ENCODE results near the gene UBE3D. TPM values are rescaled to one million over a fixed set of nuclear protein-coding genes. Genes with fewer than 3 reads are reported as not detected.

The UBE3D gene
- total and polyA plus RNA-seq, 4 experiments from 2014 or later, result 4.3 to 7.3 (median 6.0) TPM

- intact Hi-C loops (cut with micrococcal nuclease), result no loop called here
- Mint-ChIP-seq H3K4me1 (no peaks in the 10 kb centered on the region), H3K9me3 (no peaks in the 10 kb centered on the region), H3K4me3 (no peak overlapping the region), H3K27ac (no peak overlapping the region), H3K27me3 (peaks cover 0 to 4% of the 10 kb centered on the region in 2 donors), H3K36me3 (no peaks in the 10 kb centered on the region)
- Histone ChIP-seq H3K36me3 (ENCODE audit: insufficient read depth, low read length) (no peaks in the 10 kb centered on the region), H3K27ac (ENCODE audit: low read depth, low read length) (no peak overlapping the region), H3K27me3 (ENCODE audit: insufficient read depth, low read length) (no peaks in the 10 kb centered on the region), H3K4me3 (ENCODE audit: low read length in 2 of 2) (no peak overlapping the region), H3K4me1 (ENCODE audit: insufficient read depth, low read length) (no peaks in the 10 kb centered on the region), H3K9me3 (ENCODE audit: control insufficient read depth in 1 of 2, low read length in 2 of 2) (no peaks in the 10 kb centered on the region)
- CTCF ChIA-PET (ENCODE audit: partially characterized antibody), result no interaction called here
- POLR2A ChIA-PET (ENCODE audit: partially characterized antibody), result no interaction called here
- no peak for DNase-seq
Observed at GRCh38 chr6:82874867-82875266, 190.8 kb downstream of the UBE3D start.

GRCh38 chr6:82872185-82872584, 193.5 kb downstream of the UBE3D start:
- no peak overlapping the region for H3K4me3 ChIP-seq (ENCODE audit: low read length in 2 of 2)
- no peak for DNase-seq
- intact Hi-C loops (cut with micrococcal nuclease), result no loop called here
- no peaks in the 10 kb centered on the region for H3K9me3 ChIP-seq (ENCODE audit: control insufficient read depth in 1 of 2, low read length in 2 of 2)
- Mint-ChIP-seq H3K27ac (no peak overlapping the region), H3K9me3 (no peaks in the 10 kb centered on the region), H3K4me1 (no peaks in the 10 kb centered on the region), H3K4me3 (no peak overlapping the region), H3K36me3 (no peaks in the 10 kb centered on the region), H3K27me3 (peaks cover 0 to 4% of the 10 kb centered on the region in 2 donors)
- no peaks in the 10 kb centered on the region for H3K36me3 ChIP-seq (ENCODE audit: insufficient read depth, low read length)
- H3K27ac ChIP-seq (ENCODE audit: low read depth, low read length), result no peak overlapping the region
- CTCF ChIA-PET (ENCODE audit: partially characterized antibody), result no interaction called here
- no peaks in the 10 kb centered on the region for H3K4me1 ChIP-seq (ENCODE audit: insufficient read depth, low read length)
- H3K27me3 ChIP-seq (ENCODE audit: insufficient read depth, low read length), result no peaks in the 10 kb centered on the region
- POLR2A ChIA-PET (ENCODE audit: partially characterized antibody), result no interaction called here

GRCh38 chr6:82870582-82871172, 195.0 kb downstream of the UBE3D start:
- no peak overlapping the region for H3K4me3 Mint-ChIP-seq
- no peak for DNase-seq
- no peak overlapping the region for H3K4me3 ChIP-seq (ENCODE audit: low read length in 2 of 2)
- H3K9me3 Mint-ChIP-seq, result peaks cover 0 to 2% (median 0%) of the 10 kb centered on the region in 8 donors
- peaks cover 0 to 4% of the 10 kb centered on the region in 2 donors for H3K27me3 Mint-ChIP-seq
- POLR2A ChIA-PET (ENCODE audit: partially characterized antibody), result no interaction called here
- no peaks in the 10 kb centered on the region for H3K27me3 ChIP-seq (ENCODE audit: insufficient read depth, low read length)
- H3K36me3 Mint-ChIP-seq, result no peaks in the 10 kb centered on the region
- no peaks in the 10 kb centered on the region for H3K9me3 ChIP-seq (ENCODE audit: control insufficient read depth in 1 of 2, low read length in 2 of 2)
- H3K4me1 Mint-ChIP-seq, result no peaks in the 10 kb centered on the region
- no peaks in the 10 kb centered on the region for H3K36me3 ChIP-seq (ENCODE audit: insufficient read depth, low read length)
- no peak overlapping the region for H3K27ac ChIP-seq (ENCODE audit: low read depth, low read length)
- no peaks in the 10 kb centered on the region for H3K4me1 ChIP-seq (ENCODE audit: insufficient read depth, low read length)
- intact Hi-C loops (cut with micrococcal nuclease), result no loop called here
- no peak overlapping the region for H3K27ac Mint-ChIP-seq
- CTCF ChIA-PET (ENCODE audit: partially characterized antibody), result no interaction called here

GRCh38 chr6:82869493-82869892, 196.1 kb downstream of the UBE3D start:
- Histone ChIP-seq H3K4me3 (ENCODE audit: low read length in 2 of 2) (no peak overlapping the region), H3K9me3 (ENCODE audit: control insufficient read depth in 1 of 2, low read length in 2 of 2) (no peaks in the 10 kb centered on the region), H3K27ac (ENCODE audit: low read depth, low read length) (no peak overlapping the region), H3K36me3 (ENCODE audit: insufficient read depth, low read length) (no peaks in the 10 kb centered on the region), H3K4me1 (ENCODE audit: insufficient read depth, low read length) (no peaks in the 10 kb centered on the region), H3K27me3 (ENCODE audit: insufficient read depth, low read length) (no peaks in the 10 kb centered on the region)
- intact Hi-C loops (cut with micrococcal nuclease), result no loop called here
- no peak overlapping the region for H3K27ac Mint-ChIP-seq
- H3K4me1 Mint-ChIP-seq, result no peaks in the 10 kb centered on the region
- no peaks in the 10 kb centered on the region for H3K27me3 Mint-ChIP-seq
- ChIA-PET POLR2A (ENCODE audit: partially characterized antibody) (no interaction called here), CTCF (ENCODE audit: partially characterized antibody) (no interaction called here)
- H3K4me3 Mint-ChIP-seq, result no peak overlapping the region
- no peak for DNase-seq
- no peaks in the 10 kb centered on the region for H3K36me3 Mint-ChIP-seq
- H3K9me3 Mint-ChIP-seq, result peaks cover 0 to 2% (median 0%) of the 10 kb centered on the region in 8 donors

- no peaks in the 10 kb centered on the region for H3K4me1 Mint-ChIP-seq
- H3K27ac ChIP-seq (ENCODE audit: low read depth, low read length), result no peak overlapping the region
- H3K4me3 Mint-ChIP-seq, result no peak overlapping the region
- H3K27me3 Mint-ChIP-seq, result no peaks in the 10 kb centered on the region
- H3K9me3 Mint-ChIP-seq, result peaks cover 0 to 3% (median 0%) of the 10 kb centered on the region in 8 donors
- H3K4me3 ChIP-seq (ENCODE audit: low read length in 2 of 2), result no peak overlapping the region
- ChIA-PET CTCF (ENCODE audit: partially characterized antibody) (no interaction called here), POLR2A (ENCODE audit: partially characterized antibody) (no interaction called here)
- no peaks in the 10 kb centered on the region for H3K36me3 ChIP-seq (ENCODE audit: insufficient read depth, low read length)
- DNase-seq, result no peak
- H3K36me3 Mint-ChIP-seq, result no peaks in the 10 kb centered on the region
- no peaks in the 10 kb centered on the region for H3K4me1 ChIP-seq (ENCODE audit: insufficient read depth, low read length)
- H3K27ac Mint-ChIP-seq, result no peak overlapping the region
- intact Hi-C loops (cut with micrococcal nuclease), result no loop called here
- no peaks in the 10 kb centered on the region for H3K27me3 ChIP-seq (ENCODE audit: insufficient read depth, low read length)
- H3K9me3 ChIP-seq (ENCODE audit: control insufficient read depth in 1 of 2, low read length in 2 of 2), result no peaks in the 10 kb centered on the region
Observed at GRCh38 chr6:82867946-82868345, 197.7 kb downstream of the UBE3D start.

- CTCF ChIA-PET (ENCODE audit: partially characterized antibody), result no interaction called here
- H3K27me3 Mint-ChIP-seq, result no peaks in the 10 kb centered on the region
- H3K9me3 Mint-ChIP-seq, result peaks cover 0 to 3% (median 0%) of the 10 kb centered on the region in 8 donors
- no peaks in the 10 kb centered on the region for H3K9me3 ChIP-seq (ENCODE audit: control insufficient read depth in 1 of 2, low read length in 2 of 2)
- no peak for DNase-seq
- POLR2A ChIA-PET (ENCODE audit: partially characterized antibody), result no interaction called here
- no peaks in the 10 kb centered on the region for H3K27me3 ChIP-seq (ENCODE audit: insufficient read depth, low read length)
- no peak overlapping the region for H3K27ac Mint-ChIP-seq
- no peak overlapping the region for H3K4me3 Mint-ChIP-seq
- no peaks in the 10 kb centered on the region for H3K36me3 ChIP-seq (ENCODE audit: insufficient read depth, low read length)
- no peak overlapping the region for H3K27ac ChIP-seq (ENCODE audit: low read depth, low read length)
- no peaks in the 10 kb centered on the region for H3K4me1 Mint-ChIP-seq
- intact Hi-C loops (cut with micrococcal nuclease), result no loop called here
- H3K4me3 ChIP-seq (ENCODE audit: low read length in 2 of 2), result no peak overlapping the region
- no peaks in the 10 kb centered on the region for H3K36me3 Mint-ChIP-seq
- no peaks in the 10 kb centered on the region for H3K4me1 ChIP-seq (ENCODE audit: insufficient read depth, low read length)
Observed at GRCh38 chr6:82866446-82866845, 199.2 kb downstream of the UBE3D start.

- Mint-ChIP-seq H3K9me3 (peaks cover 0 to 3% (median 0%) of the 10 kb centered on the region in 8 donors), H3K4me3 (no peak overlapping the region), H3K27me3 (no peaks in the 10 kb centered on the region), H3K27ac (no peak overlapping the region), H3K36me3 (no peaks in the 10 kb centered on the region), H3K4me1 (no peaks in the 10 kb centered on the region)
- ChIA-PET POLR2A (ENCODE audit: partially characterized antibody) (no interaction called here), CTCF (ENCODE audit: partially characterized antibody) (no interaction called here)
- H3K9me3 ChIP-seq (ENCODE audit: control insufficient read depth in 1 of 2, low read length in 2 of 2), result no peaks in the 10 kb centered on the region
- H3K4me3 ChIP-seq (ENCODE audit: low read length in 2 of 2), result no peak overlapping the region
- H3K27me3 ChIP-seq (ENCODE audit: insufficient read depth, low read length), result no peaks in the 10 kb centered on the region
- H3K4me1 ChIP-seq (ENCODE audit: insufficient read depth, low read length), result no peaks in the 10 kb centered on the region
- intact Hi-C loops (cut with micrococcal nuclease), result no loop called here
- no peak for DNase-seq
- H3K36me3 ChIP-seq (ENCODE audit: insufficient read depth, low read length), result no peaks in the 10 kb centered on the region
- H3K27ac ChIP-seq (ENCODE audit: low read depth, low read length), result no peak overlapping the region
Observed at GRCh38 chr6:82865461-82865860, 200.2 kb downstream of the UBE3D start.

GRCh38 chr6:82863781-82864180, 201.9 kb downstream of the UBE3D start:
- Histone ChIP-seq H3K36me3 (ENCODE audit: insufficient read depth, low read length) (no peaks in the 10 kb centered on the region), H3K9me3 (ENCODE audit: control insufficient read depth in 1 of 2, low read length in 2 of 2) (no peaks in the 10 kb centered on the region), H3K4me3 (ENCODE audit: low read length in 2 of 2) (no peak overlapping the region), H3K27me3 (ENCODE audit: insufficient read depth, low read length) (no peaks in the 10 kb centered on the region), H3K27ac (ENCODE audit: low read depth, low read length) (no peak overlapping the region), H3K4me1 (ENCODE audit: insufficient read depth, low read length) (no peaks in the 10 kb centered on the region)
- no peaks in the 10 kb centered on the region for H3K36me3 Mint-ChIP-seq
- CTCF ChIA-PET (ENCODE audit: partially characterized antibody), result no interaction called here
- no peaks in the 10 kb centered on the region for H3K27me3 Mint-ChIP-seq
- H3K27ac Mint-ChIP-seq, result no peak overlapping the region
- H3K9me3 Mint-ChIP-seq, result peaks cover 0 to 3% (median 0%) of the 10 kb centered on the region in 8 donors
- intact Hi-C loops (cut with micrococcal nuclease), result no loop called here
- H3K4me3 Mint-ChIP-seq, result no peak overlapping the region
- no peaks in the 10 kb centered on the region for H3K4me1 Mint-ChIP-seq
- DNase-seq, result no peak
- POLR2A ChIA-PET (ENCODE audit: partially characterized antibody), result no interaction called here

Measured in CD4-positive, alpha-beta memory T cell (primary cell).